ENCODE data around the gene TLE3. TPM values are rescaled to one million over a fixed set of nuclear protein-coding genes. Genes with fewer than 3 reads are reported as not detected.

Gene TLE3
- total RNA-seq, 4 donors from 2014 or later: 54.8 to 99.5 (median 57.6) TPM

DNA sequence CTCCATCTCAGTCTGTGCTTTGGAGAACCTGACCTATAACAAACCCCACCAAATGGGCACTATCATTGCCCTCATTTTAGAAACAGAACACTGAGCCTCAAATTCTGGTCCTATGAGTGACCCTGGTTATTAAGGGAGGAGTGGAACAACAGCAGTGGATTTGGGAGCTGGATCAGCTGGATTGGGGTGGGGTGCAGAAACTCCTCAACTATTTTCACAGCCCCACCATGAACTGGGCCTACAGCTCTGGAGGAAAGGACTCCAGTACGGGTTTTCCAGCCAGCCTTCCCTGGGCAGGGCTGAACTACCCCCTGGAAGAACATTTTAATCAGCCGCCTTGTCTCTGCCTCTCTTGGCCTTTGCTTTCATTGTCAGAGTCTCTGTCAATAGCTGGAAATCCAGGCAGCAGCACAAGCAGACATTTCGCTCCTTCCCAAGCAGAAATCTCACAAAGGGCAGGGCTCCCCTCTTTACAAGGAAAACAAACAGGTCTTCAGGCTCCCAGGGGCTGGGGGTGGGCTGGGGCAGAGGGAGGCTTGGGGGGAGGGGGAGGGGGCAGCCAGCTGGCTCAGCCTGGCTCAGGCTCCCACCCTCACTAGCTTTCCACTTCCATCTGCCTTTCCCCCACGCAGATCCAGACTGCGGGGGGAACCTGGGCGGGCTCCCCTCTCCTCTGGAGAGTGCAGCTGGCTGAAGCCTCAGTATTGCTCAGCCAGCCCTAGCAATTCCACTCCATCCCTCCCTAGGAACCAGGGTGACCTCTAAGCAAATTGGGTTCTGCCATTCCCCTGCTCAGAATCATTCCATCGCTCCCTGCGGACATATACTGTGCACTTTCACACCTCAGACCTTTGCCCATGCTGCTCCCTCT lies 13.7 kb upstream of the TLE3 start:
- TF ChIP-seq, protein P1, sequence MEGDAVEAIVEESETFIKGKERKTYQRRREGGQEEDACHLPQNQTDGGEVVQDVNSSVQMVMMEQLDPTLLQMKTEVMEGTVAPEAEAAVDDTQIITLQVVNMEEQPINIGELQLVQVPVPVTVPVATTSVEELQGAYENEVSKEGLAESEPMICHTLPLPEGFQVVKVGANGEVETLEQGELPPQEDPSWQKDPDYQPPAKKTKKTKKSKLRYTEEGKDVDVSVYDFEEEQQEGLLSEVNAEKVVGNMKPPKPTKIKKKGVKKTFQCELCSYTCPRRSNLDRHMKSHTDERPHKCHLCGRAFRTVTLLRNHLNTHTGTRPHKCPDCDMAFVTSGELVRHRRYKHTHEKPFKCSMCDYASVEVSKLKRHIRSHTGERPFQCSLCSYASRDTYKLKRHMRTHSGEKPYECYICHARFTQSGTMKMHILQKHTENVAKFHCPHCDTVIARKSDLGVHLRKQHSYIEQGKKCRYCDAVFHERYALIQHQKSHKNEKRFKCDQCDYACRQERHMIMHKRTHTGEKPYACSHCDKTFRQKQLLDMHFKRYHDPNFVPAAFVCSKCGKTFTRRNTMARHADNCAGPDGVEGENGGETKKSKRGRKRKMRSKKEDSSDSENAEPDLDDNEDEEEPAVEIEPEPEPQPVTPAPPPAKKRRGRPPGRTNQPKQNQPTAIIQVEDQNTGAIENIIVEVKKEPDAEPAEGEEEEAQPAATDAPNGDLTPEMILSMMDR (IDR thresholded peaks at IDR 0.05; ENCODE audit: low read depth): no peak

GRCh38 chr15:70109978-70110377 lies 12.3 kb upstream of the TLE3 start:
- TF ChIP-seq, protein P1 (IDR thresholded peaks at IDR 0.05; ENCODE audit: low read depth): no peak

DNA sequence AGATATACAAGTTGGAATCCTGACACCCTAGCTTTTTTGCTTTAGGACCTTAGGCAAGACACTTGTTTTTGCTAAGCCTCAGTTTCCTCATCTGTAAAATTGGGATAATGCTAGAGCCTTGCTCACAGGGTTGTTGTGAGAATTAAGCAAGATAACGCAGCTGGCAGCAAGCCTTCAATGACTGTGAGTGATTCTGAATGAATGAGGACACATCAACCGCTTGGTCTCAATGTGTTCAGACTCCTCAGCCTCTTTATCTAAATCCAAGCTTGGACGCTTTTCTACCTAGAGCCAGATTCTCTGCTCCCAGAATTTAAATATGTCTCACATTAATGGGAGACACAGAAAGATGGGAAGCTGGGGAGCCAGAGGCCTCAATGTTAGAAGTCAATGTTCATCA lies 11.8 kb upstream of the TLE3 start:
- TF ChIP-seq, protein P1 (IDR thresholded peaks at IDR 0.05; ENCODE audit: low read depth): no peak

GRCh38 chr15:70103880-70104626 lies 6.3 kb upstream of the TLE3 start:
- TF ChIP-seq, protein P1 (IDR thresholded peaks at IDR 0.05; ENCODE audit: low read depth): no peak

DNA sequence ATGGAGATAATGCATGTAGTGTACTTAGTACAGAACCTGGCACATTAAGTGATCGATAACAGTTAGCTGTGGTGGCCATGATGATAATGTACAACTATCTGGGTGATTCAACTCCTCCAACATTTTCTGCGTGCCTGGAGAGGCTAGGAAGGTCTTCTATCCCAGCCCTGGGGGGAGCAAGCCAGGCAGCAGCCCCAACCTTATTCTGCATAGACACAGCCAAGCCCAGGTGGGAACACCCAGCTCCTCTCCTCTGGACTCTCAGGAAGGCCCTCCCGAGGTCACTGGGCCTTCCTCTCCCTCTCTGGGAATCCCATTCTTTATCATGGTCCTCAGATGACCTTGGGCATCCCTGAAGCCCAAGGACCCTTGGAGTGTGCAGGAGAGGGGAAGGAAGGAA lies 5.1 kb upstream of the TLE3 start:
- TF ChIP-seq, protein P1 (IDR thresholded peaks at IDR 0.05; ENCODE audit: low read depth): no peak

DNA sequence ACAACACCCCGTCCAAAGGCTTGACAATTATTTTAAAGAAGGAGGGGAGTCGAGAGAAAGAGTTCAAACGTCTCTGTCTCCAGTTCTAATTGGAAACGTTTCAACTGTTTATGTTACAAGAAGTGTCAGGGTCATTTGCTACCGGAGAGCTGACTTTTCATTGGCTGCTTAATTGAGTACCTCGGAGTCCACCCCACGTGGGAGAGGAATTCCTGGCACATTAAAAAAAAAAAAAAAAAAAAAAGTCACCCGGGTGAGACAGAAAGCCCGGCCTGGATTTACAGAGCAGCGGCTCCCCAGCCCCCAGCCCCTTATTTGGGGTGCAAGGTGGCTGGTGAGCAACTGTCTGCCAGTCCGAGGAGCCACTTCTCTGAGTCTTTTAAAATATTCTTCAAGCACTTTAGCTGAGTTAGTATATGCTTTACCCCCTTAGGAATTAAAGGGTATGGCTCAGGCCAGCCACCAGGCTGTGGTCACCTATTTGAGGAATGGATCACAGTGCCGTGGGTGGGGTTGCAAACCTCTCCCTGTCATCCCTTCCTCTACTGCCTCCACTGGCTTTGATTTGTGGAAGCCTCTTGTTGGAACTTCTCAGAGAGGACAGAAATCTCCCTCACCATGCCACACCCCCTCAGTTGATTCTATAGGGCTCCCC lies 3.9 kb upstream of the TLE3 start:
- TF ChIP-seq, protein P1 (IDR thresholded peaks at IDR 0.05; ENCODE audit: low read depth): no peak

All from subcutaneous adipose tissue (tissue), 4 donors.